B cell (primary cell): ENCODE data around the gene NAPA. TPM values are rescaled to one million over a fixed set of nuclear protein-coding genes. Genes with fewer than 3 reads are reported as not detected.

Experiments
- ATAC-seq: fragments of 200-7000 bp; cut with Tn5 transposase; one replicate; pipeline ENCODE4 v1.10.0; 2021; ENCODE audit warnings: low read depth, mild to moderate bottlenecking, moderate number of reproducible peaks, moderate library complexity
- CTCF ChIA-PET: fragments of 350-600 bp; sonication (Branson Sonifier 250); formaldehyde crosslinking; loops from one replicate; lab custom pipeline; 2021; ENCODE audit warnings: antibody characterized with exemption, inconsistent platforms; lab: Charles Lee
- POLR2A ChIA-PET: fragments of 350-600 bp; sonication (Branson Sonifier 250); formaldehyde crosslinking; loops from one replicate; lab custom pipeline; 2021; ENCODE audit warnings: antibody characterized with exemption; lab: Charles Lee
- DNase-seq: peaks from one replicate; pipeline ENCODE4 v3.0.0; 2013
- H2AFZ ChIP-seq: 2 replicates; pipeline ENCODE4 v1.6.1; 2012; ENCODE audit warnings: mild to moderate bottlenecking, low read depth, low read length; ENCODE audit not compliant: insufficient read depth, poor library complexity, severe bottlenecking
- H3K27ac ChIP-seq, 2 donors: 1 replicate in 1 of 2; 2 replicates in 1 of 2; pipeline ENCODE4 v1.5.1; 2012 to 2013; ENCODE audit warnings: low read length in 2 of 2, mild to moderate bottlenecking in 2 of 2, moderate library complexity in 1 of 2
- H3K27me3 ChIP-seq, 4 experiments: fragments of 200-600 bp in 1 of 4; sonication (generic) in 1 of 4; replicated peaks in 1 of 4; 1 replicate in 2 of 4; 2 replicates in 2 of 4; pipeline versions ENCODE4 v1.6.1 to v1.7.0; 2013 to 2016; ENCODE audit warnings: low read length in 3 of 4, mild to moderate bottlenecking in 2 of 4, mixed read lengths in 1 of 4, moderate library complexity in 1 of 4; ENCODE audit not compliant: insufficient read depth in 4 of 4, control insufficient read depth in 3 of 4; ENCODE audit errors: control extremely low read depth in 1 of 4
- H3K36me3 ChIP-seq, 2 experiments: replicated peaks in 1 of 2; 1 replicate in 1 of 2; 2 replicates in 1 of 2; pipeline versions ENCODE4 v1.6.1 to v1.7.1; 2013; ENCODE audit warnings: low read length in 1 of 2; ENCODE audit not compliant: insufficient read depth in 2 of 2, control insufficient read depth in 1 of 2; ENCODE audit errors: control extremely low read depth in 1 of 2, extremely low read depth in 1 of 2
- H3K4me1 ChIP-seq, 2 donors: fragments of 200-600 bp in 1 of 2; sonication (generic) in 1 of 2; 1 replicate in 1 of 2; 2 replicates in 1 of 2; pipeline versions ENCODE4 v1.5.1 to v1.6.1; 2013 to 2017; ENCODE audit warnings: low read length in 2 of 2; ENCODE audit not compliant: control insufficient read depth in 2 of 2, insufficient read depth in 2 of 2
- H3K4me2 ChIP-seq: replicated peaks from 2 replicates; pipeline ENCODE3; 2012; ENCODE audit warnings: mild to moderate bottlenecking, low read depth, low read length; ENCODE audit not compliant: poor library complexity, severe bottlenecking
- H3K4me3 ChIP-seq, 5 experiments: fragments of 200-600 bp in 1 of 5; sonication (generic) in 1 of 5; 1 replicate in 3 of 5; 2 replicates in 2 of 5; pipeline versions ENCODE4 v1.5.1 to v1.7.0; 2011 to 2016; ENCODE audit warnings: low read length in 4 of 5, mild to moderate bottlenecking in 4 of 5, low read depth in 2 of 5, control low read depth in 1 of 5, moderate library complexity in 1 of 5; ENCODE audit not compliant: insufficient read depth in 1 of 5; ENCODE audit errors: control extremely low read depth in 1 of 5, extremely low read depth in 1 of 5
- H3K79me2 ChIP-seq: fragments of 200-600 bp; sonication (generic); one replicate; pipeline ENCODE4 v1.6.0; 2016; ENCODE audit warnings: low read length; ENCODE audit not compliant: control insufficient read depth, insufficient read depth
- H3K9ac ChIP-seq: fragments of 200-600 bp; sonication (generic); 2 replicates; pipeline ENCODE4 v1.6.1; 2017; ENCODE audit warnings: mild to moderate bottlenecking, low read length, moderate library complexity
- H3K9me3 ChIP-seq, 3 donors: one replicate each; pipeline versions ENCODE4 v1.6.1 to v1.7.1; 2013; ENCODE audit warnings: low read length in 2 of 3; ENCODE audit not compliant: control insufficient read depth in 2 of 3, insufficient read depth in 1 of 3; ENCODE audit errors: control extremely low read depth in 1 of 3
- H4K20me1 ChIP-seq: 2 replicates; pipeline ENCODE4 v1.6.0; 2012; ENCODE audit warnings: mild to moderate bottlenecking, low read length; ENCODE audit not compliant: insufficient read depth, control insufficient read depth, poor library complexity, severe bottlenecking
- H3K27ac Mint-ChIP-seq: one replicate; pipeline ENCODE4 v1.8.0; 2021; ENCODE audit warnings: mixed read lengths
- H3K27me3 Mint-ChIP-seq: one replicate; pipeline ENCODE4 v1.8.0; 2021; ENCODE audit warnings: mixed read lengths
- H3K4me1 Mint-ChIP-seq: one replicate; pipeline ENCODE4 v1.8.0; 2021; ENCODE audit warnings: mixed read lengths
- H3K4me3 Mint-ChIP-seq: one replicate; pipeline ENCODE4 v1.8.0; 2021; ENCODE audit warnings: mixed read lengths
- H3K9me3 Mint-ChIP-seq: one replicate; pipeline ENCODE4 v1.8.0; 2022; ENCODE audit warnings: mixed read lengths; ENCODE audit not compliant: insufficient read depth
- CTCF ChIP-seq: fragments of 200-600 bp; IDR thresholded peaks from one replicate; pipeline ENCODE4 v1.8.0; 2022; ENCODE audit warnings: antibody characterized with exemption, mild to moderate bottlenecking
- EZH2 ChIP-seq: IDR thresholded peaks from 2 replicates; pipeline ENCODE4 v1.6.1; 2012; ENCODE audit warnings: borderline replicate concordance, low read depth, mild to moderate bottlenecking, moderate library complexity, low read length; ENCODE audit not compliant: insufficient read depth, poor library complexity, severe bottlenecking
- WGBS: methylation state at CpG from one replicate; pipeline ENCODE4 v1.1.5; 2013; ENCODE audit warnings: missing lambda C conversion rate; ENCODE audit not compliant: insufficient coverage; 5-methylcytosine and 5-hydroxymethylcytosine counted together
- intact Hi-C: fragments of 100-400 bp; cut with micrococcal nuclease; formaldehyde crosslinking; loops from one replicate; pipeline ENCODE4 v1.10.0; 2022
- polyA plus RNA-seq: library from polyadenylated mRNA; depleted of rRNA; stranded (reverse); fragments of >200 nt; gene quantifications from 2 replicates; pipeline ENCODE4 v1.2.3, GENCODE V29; 2012
- total RNA-seq, 2 donors: library from RNA; stranded (reverse); fragments of 120-200 nt in 1 of 2; gene quantifications; 1 replicate in 1 of 2; 2 replicates in 1 of 2; pipeline versions ENCODE4 v1.2.3 to v1.2.4, GENCODE V29; 2013 to 2022

The NAPA gene
- total and polyA plus RNA-seq, 2 donors (not counting 1 experiment from before 2014, with no cell fraction given), result 66.8 to 86.5 TPM

GRCh38 chr19:47514151-47514868, 553 bp downstream of the NAPA start:
- Histone ChIP-seq H4K20me1 (peaks cover 54% of the 10 kb centered on the region), H3K36me3 (peaks cover 0 to 12% of the 10 kb centered on the region in 2 experiments), H2AFZ (peak overlapping the region; percentile 62), H3K79me2 (peaks cover 55% of the 10 kb centered on the region), H3K27ac (peak overlapping the region; percentile 96 to 99), H3K4me2 (peak overlapping the region; percentile 94), H3K9me3 (peaks cover 0 to 9% (median 0%) of the 10 kb centered on the region in 3 donors), H3K9ac (peak overlapping the region; percentile 99), H3K4me1 (peaks cover 51 to 59% of the 10 kb centered on the region in 2 donors), H3K27me3 (no peaks in the 10 kb centered on the region), H3K4me3 (peak overlapping the region; percentile 72 to 100 (median 83))
- peak overlapping the region; percentile 97 for H3K27ac Mint-ChIP-seq
- H3K4me3 Mint-ChIP-seq, result peak overlapping the region; percentile 97
- H3K4me1 Mint-ChIP-seq, result peaks cover 78% of the 10 kb centered on the region
- H3K9me3 Mint-ChIP-seq, result no peaks in the 10 kb centered on the region
- DNase-seq (no peak), ATAC-seq (no peak)
- ChIA-PET CTCF (interaction anchor here (3.7 kb wide), 1 partner anchor 30 kb away, joined by 22 read pairs; the partner anchor contains the start of gene KPTN), POLR2A (interaction anchor here (2.3 kb wide), 1 partner anchor 31 kb away, joined by 14 read pairs; the partner anchor contains the start of gene KPTN)
- intact Hi-C loops, result loop anchor here (2.0 to 10.0 kb wide), 2 partner anchors 240 to 660 kb away; partner anchors contain the start of genes AP2S1 and INAFM1
- WGBS, result 7% methylated on average over 40 of the region's 40 CpGs
- no peak for TF ChIP-seq CTCF
- no peak for TF ChIP-seq EZH2
- no peaks in the 10 kb centered on the region for H3K27me3 Mint-ChIP-seq

- Histone ChIP-seq H3K4me2 (peak overlapping the region; percentile 94), H3K27ac (no peak overlapping the region), H4K20me1 (peaks cover 68% of the 10 kb centered on the region), H3K4me1 (peaks cover 37 to 45% of the 10 kb centered on the region in 2 donors), H3K36me3 (peaks cover 0 to 12% of the 10 kb centered on the region in 2 experiments), H3K27me3 (no peaks in the 10 kb centered on the region), H3K4me3 (no peak overlapping the region), H2AFZ (no peak overlapping the region), H3K9me3 (peaks cover 0 to 9% (median 0%) of the 10 kb centered on the region in 3 donors), H3K9ac (no peak overlapping the region), H3K79me2 (peaks cover 67% of the 10 kb centered on the region)
- peaks cover 68% of the 10 kb centered on the region for H3K4me1 Mint-ChIP-seq
- ChIA-PET CTCF (interaction anchor here (0.7 to 1.5 kb wide), 3 partner anchors 29 to 98 kb away, joined by 3 to 5 read pairs (median 4); partner anchors contain the start of gene KPTN), POLR2A (interaction anchor here (0.5 kb wide), 1 partner anchor 393 kb away, joined by 3 read pairs; no protein-coding TSS in a partner anchor)
- no peaks in the 10 kb centered on the region for H3K9me3 Mint-ChIP-seq
- TF ChIP-seq CTCF (no peak), EZH2 (no peak)
- no peaks in the 10 kb centered on the region for H3K27me3 Mint-ChIP-seq
- DNase-seq, result no peak
- no peak for ATAC-seq
- 89% methylated on average over 8 of the region's 8 CpGs for WGBS
- H3K27ac Mint-ChIP-seq, result peak overlapping the region; percentile 4
- intact Hi-C loops, result loop anchor here (10.0 kb wide), 1 partner anchor 658 kb away; the partner anchor contains the start of gene AP2S1
- peak overlapping the region; percentile 97 for H3K4me3 Mint-ChIP-seq
Observed at GRCh38 chr19:47512948-47513319, 1.9 kb downstream of the NAPA start.
